Esophagus squamous epithelium (tissue), 5 donors: ENCODE data around the gene TMEM272. TPM values are rescaled to one million over a fixed set of nuclear protein-coding genes. Genes with fewer than 3 reads are reported as not detected.

ENCODE experiments used
- DNase-seq: peaks from one replicate; lab custom pipeline; 2025; lab: John Stamatoyannopoulos, UW
- H3K27ac ChIP-seq, 4 donors: fragments of 200-600 bp; sonication (generic); one replicate each; pipeline ENCODE4 v1.5.1; 2016 to 2019; ENCODE audit warnings: mild to moderate bottlenecking in 1 of 4
- H3K27me3 ChIP-seq, 4 donors: fragments of 200-600 bp; sonication (generic); 1 replicate in 3 of 4; 2 replicates in 1 of 4; pipeline versions ENCODE4 v1.5.1 to v1.6.0; 2017 to 2021; ENCODE audit warnings: antibody characterized with exemption in 1 of 4
- H3K36me3 ChIP-seq, 3 donors: fragments of 200-600 bp; sonication (generic); one replicate each; pipeline ENCODE4 v1.5.1; 2016 to 2019
- H3K4me1 ChIP-seq, 3 donors: fragments of 200-600 bp; sonication (generic); one replicate each; pipeline ENCODE4 v1.5.1; 2017 to 2019
- H3K4me3 ChIP-seq, 4 donors: fragments of 200-600 bp; sonication (generic); 1 replicate in 3 of 4; 2 replicates in 1 of 4; pipeline ENCODE4 v1.5.1; 2016 to 2019; ENCODE audit warnings: mild to moderate bottlenecking in 2 of 4, moderate library complexity in 1 of 4
- H3K9me3 ChIP-seq, 3 donors: fragments of 200-600 bp; sonication (generic); one replicate each; pipeline ENCODE4 v1.5.1; 2016 to 2019
- POLR2A ChIP-seq, 4 donors: fragments of 450-650 bp; IDR thresholded peaks; one replicate each; pipeline ENCODE4 v1.6.1; 2017; ENCODE audit warnings: antibody characterized with exemption in 4 of 4, mild to moderate bottlenecking in 4 of 4, moderate library complexity in 3 of 4
- WGBS, 2 donors: methylation state at CpG; one replicate each; pipeline ENCODE4 v1.1.5; 2018; 5-methylcytosine and 5-hydroxymethylcytosine counted together
- intact Hi-C: fragments of 100-400 bp; cut with DNase I; formaldehyde crosslinking; loops from one replicate; pipeline ENCODE4 v1.15.0; 2022
- total RNA-seq, 4 donors: library from RNA; depleted of rRNA; stranded (reverse); fragments of >200 nt; gene quantifications; one replicate each; pipeline ENCODE4 v1.1.0, GENCODE V29; 2016
- TF ChIP-seq, protein P1 (sequence below), 6 experiments: fragments of 450-650 bp in 4 of 6; fragments of 200-600 bp in 2 of 6; sonication (generic) in 2 of 6; IDR thresholded peaks; one replicate each; pipeline ENCODE4 v1.5.1; 2016 to 2019; ENCODE audit warnings: antibody characterized with exemption in 6 of 6, mild to moderate bottlenecking in 4 of 6, moderate library complexity in 4 of 6
- donor health status: DM: yes; HTN: yes; CAD: no.

The TMEM272 gene, protein sequence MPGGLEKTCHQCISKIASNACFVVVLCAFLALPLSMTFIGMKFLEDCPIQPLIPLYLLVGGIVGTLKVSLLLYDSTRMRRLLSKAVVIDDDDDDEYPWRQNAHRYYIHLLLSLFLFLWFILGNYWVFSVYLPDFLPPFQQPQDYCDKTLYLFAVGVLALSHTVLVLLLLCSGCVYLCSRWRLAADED
- total RNA-seq: not detected

DNA sequence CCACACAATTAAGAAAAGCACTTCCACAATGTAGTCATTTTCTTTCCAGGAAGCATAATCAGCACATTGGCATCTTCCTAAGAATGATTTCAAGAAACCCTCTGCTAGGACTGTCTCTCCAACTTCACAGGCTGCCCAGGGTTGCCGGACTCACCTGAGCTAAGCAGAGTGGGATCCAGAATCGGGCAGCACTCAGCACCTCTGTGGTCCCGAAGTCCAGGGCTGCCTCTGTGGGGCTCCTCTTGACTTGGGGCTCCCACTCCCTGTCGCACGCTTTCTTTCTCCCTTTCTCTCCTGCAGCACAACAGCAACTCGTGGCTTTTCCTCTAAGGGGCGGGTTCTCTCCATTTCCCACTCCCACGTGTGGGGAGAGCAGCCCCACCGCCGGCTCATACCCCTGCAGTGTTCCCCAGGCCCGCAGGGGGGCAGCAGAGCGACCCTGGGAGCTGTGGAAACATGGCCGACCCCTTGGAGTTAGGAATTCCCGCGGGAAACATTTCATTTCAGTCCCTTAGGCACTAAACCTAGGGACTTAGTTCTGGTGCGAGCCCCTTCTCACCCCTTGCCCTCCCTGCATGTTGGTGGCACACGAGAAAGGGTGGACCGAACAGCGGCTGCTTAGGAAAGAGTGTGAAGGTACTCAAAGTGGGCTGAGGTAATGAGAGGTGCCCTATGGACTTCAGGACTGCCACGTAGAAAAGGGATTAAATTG, at the start of gene TMEM272:
TSS of gene TMEM272 (minus strand) at position 316 of the 712 bp plus-strand sequence. CDS start 6,647 bp downstream, outside the sequence.
- Histone ChIP-seq H3K36me3 (no peaks in the 10 kb centered on the region), H3K27ac (no peak within 1 kb of the TSS), H3K4me1 (peaks cover 0 to 7% (median 5%) of the 10 kb centered on the region in 3 donors), H3K4me3 (peak within 1 kb of the TSS in 1 of 4 donors; percentile 36), H3K27me3 (peaks cover 0 to 36% (median 0%) of the 10 kb centered on the region in 4 donors), H3K9me3 (no peaks in the 10 kb centered on the region)
- WGBS, 2 donors: 45 to 58% methylated on average over 12 to 13 of the region's 20 CpGs
- no peak for TF ChIP-seq POLR2A (IDR thresholded peaks at IDR 0.05)
- TF ChIP-seq, protein P1, sequence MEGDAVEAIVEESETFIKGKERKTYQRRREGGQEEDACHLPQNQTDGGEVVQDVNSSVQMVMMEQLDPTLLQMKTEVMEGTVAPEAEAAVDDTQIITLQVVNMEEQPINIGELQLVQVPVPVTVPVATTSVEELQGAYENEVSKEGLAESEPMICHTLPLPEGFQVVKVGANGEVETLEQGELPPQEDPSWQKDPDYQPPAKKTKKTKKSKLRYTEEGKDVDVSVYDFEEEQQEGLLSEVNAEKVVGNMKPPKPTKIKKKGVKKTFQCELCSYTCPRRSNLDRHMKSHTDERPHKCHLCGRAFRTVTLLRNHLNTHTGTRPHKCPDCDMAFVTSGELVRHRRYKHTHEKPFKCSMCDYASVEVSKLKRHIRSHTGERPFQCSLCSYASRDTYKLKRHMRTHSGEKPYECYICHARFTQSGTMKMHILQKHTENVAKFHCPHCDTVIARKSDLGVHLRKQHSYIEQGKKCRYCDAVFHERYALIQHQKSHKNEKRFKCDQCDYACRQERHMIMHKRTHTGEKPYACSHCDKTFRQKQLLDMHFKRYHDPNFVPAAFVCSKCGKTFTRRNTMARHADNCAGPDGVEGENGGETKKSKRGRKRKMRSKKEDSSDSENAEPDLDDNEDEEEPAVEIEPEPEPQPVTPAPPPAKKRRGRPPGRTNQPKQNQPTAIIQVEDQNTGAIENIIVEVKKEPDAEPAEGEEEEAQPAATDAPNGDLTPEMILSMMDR (IDR thresholded peaks at IDR 0.05): peak; percentile 32 to 74 (median 60)
- intact Hi-C loops: no loop called here
- no peak for DNase-seq

DNA sequence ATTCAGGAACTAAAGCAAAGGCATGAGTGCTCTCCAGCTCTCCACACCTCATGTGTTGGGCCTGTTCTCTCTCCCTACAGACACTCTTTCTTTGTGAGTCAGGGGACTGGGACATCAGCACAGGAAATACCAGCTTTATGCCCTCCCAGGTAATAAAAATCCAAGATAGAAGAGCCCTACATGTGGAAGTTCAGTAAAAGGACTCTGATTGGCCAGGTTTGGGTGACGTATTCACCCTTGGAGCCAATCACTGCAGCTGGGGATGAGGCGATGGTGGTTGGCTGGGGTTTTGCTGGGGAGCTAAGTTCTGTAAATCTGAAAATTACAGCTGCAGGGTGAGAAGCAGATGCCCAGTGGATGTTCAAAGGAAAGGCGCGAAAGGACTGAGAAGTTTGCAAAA, 49.3 kb upstream of the TMEM272 start:
- H3K9me3 ChIP-seq: no peaks in the 10 kb centered on the region
- TF ChIP-seq, protein P1 (IDR thresholded peaks at IDR 0.05): no peak
- no peak for TF ChIP-seq POLR2A (IDR thresholded peaks at IDR 0.05)
- H3K27ac ChIP-seq: no peak overlapping the region
- DNase-seq: no peak
- H3K4me3 ChIP-seq: no peak overlapping the region
- peaks cover 0 to 75% (median 0%) of the 10 kb centered on the region in 4 donors for H3K27me3 ChIP-seq
- H3K36me3 ChIP-seq: no peaks in the 10 kb centered on the region
- WGBS, 2 donors: 89 to 100% methylated on average over 4 of the region's 4 CpGs
- H3K4me1 ChIP-seq: no peaks in the 10 kb centered on the region
- intact Hi-C loops: loop anchor here (10.0 kb wide), 1 partner anchor 231 kb away; the partner anchor contains the start of gene NEK5

DNA sequence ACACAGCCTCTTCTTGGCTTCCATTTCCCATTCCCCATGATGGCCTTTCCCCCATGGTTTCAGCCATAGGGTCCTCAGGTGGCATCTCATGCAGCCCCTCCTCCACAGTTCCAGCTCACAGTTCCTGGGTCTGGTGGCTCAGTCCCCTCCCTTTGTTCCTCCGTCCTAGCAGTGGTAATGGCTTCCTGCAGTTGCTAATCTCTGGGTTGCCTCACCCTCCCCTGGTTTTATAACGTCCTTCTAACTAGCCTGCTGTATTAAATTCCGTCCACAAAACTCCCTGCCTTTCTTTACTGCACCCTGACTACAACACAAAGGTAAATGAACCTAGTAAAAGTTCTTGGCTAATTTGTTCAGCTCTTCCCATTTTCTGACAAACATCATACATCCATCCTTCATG, 47.7 kb upstream of the TMEM272 start:
- Histone ChIP-seq H3K36me3 (no peaks in the 10 kb centered on the region), H3K9me3 (no peaks in the 10 kb centered on the region), H3K4me3 (no peak overlapping the region), H3K4me1 (peaks cover 0 to 4% (median 0%) of the 10 kb centered on the region in 3 donors), H3K27me3 (peaks cover 0 to 81% (median 0%) of the 10 kb centered on the region in 4 donors), H3K27ac (no peak overlapping the region)
- TF ChIP-seq POLR2A (IDR thresholded peaks at IDR 0.05): no peak
- TF ChIP-seq, protein P1 (IDR thresholded peaks at IDR 0.05): no peak
- intact Hi-C loops: loop anchor here (10.0 kb wide), 1 partner anchor 232 kb away; the partner anchor contains the start of gene NEK5
- 59 to 77% methylated on average over 3 of the region's 3 CpGs for WGBS, 2 donors
- no peak for DNase-seq

DNA sequence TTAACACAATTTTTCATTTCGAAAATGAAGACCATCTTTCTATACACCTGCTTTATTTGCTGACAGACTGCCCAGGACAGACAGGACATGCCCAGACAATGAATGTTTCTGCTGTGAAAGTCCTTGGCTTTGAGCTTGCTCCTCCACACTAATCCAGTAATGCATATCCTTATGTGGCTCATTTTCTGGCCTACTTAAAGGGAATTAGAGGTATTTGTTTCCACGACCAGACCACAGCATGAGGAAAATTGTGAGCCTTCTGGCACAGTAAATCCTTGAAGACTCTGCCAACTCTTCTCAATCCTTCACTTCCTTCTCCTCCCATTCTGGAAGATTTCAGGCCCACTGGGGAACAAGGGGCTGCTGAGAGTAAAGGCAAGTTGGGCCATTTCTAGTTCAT, 42.5 kb upstream of the TMEM272 start:
- Histone ChIP-seq H3K4me3 (no peak overlapping the region), H3K27me3 (peaks cover 0 to 84% (median 0%) of the 10 kb centered on the region in 4 donors), H3K4me1 (peaks cover 0 to 7% (median 0%) of the 10 kb centered on the region in 3 donors), H3K27ac (no peak overlapping the region), H3K36me3 (no peaks in the 10 kb centered on the region), H3K9me3 (no peaks in the 10 kb centered on the region)
- intact Hi-C loops: no loop called here
- TF ChIP-seq POLR2A (IDR thresholded peaks at IDR 0.05): no peak
- TF ChIP-seq, protein P1 (IDR thresholded peaks at IDR 0.05): no peak
- WGBS, 2 donors: 33 to 49% methylated on average over 2 of the region's 2 CpGs
- no peak for DNase-seq

DNA sequence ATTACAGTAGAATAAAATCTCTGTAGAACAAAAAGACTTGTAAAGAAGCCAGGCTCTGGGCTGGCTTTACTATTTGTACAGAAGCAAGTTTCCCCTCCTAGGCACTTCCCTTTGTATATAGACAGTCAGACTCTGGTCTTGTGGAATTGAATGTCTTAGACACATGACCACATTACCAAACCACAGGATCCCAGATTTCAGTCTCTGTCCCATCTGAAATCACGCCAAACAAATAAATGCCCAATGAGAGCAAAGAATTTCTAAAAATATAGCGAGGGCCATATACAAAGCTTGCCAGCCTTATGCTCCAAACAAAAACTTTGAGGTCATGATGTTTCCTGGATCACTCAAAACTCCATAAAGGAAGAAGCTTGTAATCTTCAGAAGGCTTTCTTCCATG, 40.7 kb upstream of the TMEM272 start:
- no peak for TF ChIP-seq POLR2A (IDR thresholded peaks at IDR 0.05)
- TF ChIP-seq, protein P1 (IDR thresholded peaks at IDR 0.05): no peak
- Histone ChIP-seq H3K9me3 (no peaks in the 10 kb centered on the region), H3K27me3 (peaks cover 0 to 77% (median 0%) of the 10 kb centered on the region in 4 donors), H3K36me3 (no peaks in the 10 kb centered on the region), H3K4me3 (no peak overlapping the region), H3K4me1 (peaks cover 0 to 7% (median 0%) of the 10 kb centered on the region in 3 donors), H3K27ac (no peak overlapping the region)
- WGBS, 2 donors: 60 to 80% methylated on average over 2 of the region's 2 CpGs
- DNase-seq: no peak
- intact Hi-C loops: no loop called here
